Astrocyte of the cerebellum (primary cell): ENCODE results near the gene DOLK.

Experiments used
- DNase-seq: peaks from one replicate; pipeline ENCODE4 v3.0.0-alpha.2; 2011; ENCODE audit warnings: low read depth
- H3K4me3 ChIP-seq: 2 replicates; pipeline ENCODE4 v1.5.1; 2011; ENCODE audit warnings: mild to moderate bottlenecking, low read depth, low read length, moderate library complexity
- in situ Hi-C: cut with HindIII; loops from 2 replicates; pipeline ENCODE4 v1.10.0; 2017; ENCODE audit warnings: low sequenced_read_pairs
- TF ChIP-seq, protein P1 (sequence below): IDR thresholded peaks from 2 replicates; pipeline ENCODE4 v1.5.1; 2012; ENCODE audit warnings: low read length, low read depth, moderate library complexity, mild to moderate bottlenecking; ENCODE audit errors: missing control alignments

Gene DOLK

DNA sequence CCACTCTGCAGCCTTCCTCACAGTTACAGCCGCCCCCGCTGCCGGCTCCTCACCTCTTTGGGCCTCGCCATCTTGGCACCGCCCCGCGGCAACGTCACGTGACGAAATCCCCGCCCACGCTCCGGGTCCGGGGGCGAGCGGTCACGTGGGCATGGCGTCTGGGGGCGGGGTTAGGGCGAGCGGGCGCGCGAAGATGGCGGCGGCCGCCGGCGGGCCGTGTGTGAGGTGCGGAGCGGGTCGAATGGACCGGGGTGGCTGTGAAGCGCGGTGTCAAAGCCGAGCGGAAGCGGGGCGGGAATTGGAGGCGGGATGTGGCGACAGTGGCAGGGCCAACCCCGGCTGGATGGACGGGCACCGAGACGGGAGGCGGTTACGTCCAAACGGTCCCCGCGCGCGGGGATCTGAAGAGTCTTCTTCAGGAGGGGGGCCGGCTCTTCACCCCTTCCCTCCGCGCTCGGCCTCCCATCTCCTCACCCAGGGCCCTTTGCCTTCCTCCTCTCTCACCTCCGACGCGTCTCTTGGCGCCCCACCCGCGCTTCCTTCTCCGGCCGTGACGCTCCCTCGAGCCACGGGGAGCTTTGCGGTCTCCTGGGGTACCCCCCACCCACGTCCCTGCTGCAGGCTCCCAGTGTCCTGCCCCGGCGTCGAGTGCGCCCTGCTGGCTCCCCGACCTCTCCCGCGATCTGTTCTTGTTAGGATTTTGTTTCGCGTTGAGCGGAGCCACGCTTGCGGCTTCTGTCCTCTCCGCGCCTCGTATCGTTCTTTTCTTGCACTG, at the start of gene DOLK, which contains the start of gene NUP188:
Gene DOLK (minus strand): TSS at position 77 of the 775 bp plus-strand sequence. CDS start 300 bp downstream, outside the sequence.
Gene NUP188 (plus strand): TSS at position 173 of the 775 bp plus-strand sequence. CDS start 21 bp downstream, at position 194.
- TF ChIP-seq, protein P1, sequence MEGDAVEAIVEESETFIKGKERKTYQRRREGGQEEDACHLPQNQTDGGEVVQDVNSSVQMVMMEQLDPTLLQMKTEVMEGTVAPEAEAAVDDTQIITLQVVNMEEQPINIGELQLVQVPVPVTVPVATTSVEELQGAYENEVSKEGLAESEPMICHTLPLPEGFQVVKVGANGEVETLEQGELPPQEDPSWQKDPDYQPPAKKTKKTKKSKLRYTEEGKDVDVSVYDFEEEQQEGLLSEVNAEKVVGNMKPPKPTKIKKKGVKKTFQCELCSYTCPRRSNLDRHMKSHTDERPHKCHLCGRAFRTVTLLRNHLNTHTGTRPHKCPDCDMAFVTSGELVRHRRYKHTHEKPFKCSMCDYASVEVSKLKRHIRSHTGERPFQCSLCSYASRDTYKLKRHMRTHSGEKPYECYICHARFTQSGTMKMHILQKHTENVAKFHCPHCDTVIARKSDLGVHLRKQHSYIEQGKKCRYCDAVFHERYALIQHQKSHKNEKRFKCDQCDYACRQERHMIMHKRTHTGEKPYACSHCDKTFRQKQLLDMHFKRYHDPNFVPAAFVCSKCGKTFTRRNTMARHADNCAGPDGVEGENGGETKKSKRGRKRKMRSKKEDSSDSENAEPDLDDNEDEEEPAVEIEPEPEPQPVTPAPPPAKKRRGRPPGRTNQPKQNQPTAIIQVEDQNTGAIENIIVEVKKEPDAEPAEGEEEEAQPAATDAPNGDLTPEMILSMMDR: no peak
- H3K4me3 ChIP-seq: peak within 1 kb of the TSS; percentile 82
- DNase-seq: peak; percentile 69
- in situ Hi-C loops: no loop called here

DNA sequence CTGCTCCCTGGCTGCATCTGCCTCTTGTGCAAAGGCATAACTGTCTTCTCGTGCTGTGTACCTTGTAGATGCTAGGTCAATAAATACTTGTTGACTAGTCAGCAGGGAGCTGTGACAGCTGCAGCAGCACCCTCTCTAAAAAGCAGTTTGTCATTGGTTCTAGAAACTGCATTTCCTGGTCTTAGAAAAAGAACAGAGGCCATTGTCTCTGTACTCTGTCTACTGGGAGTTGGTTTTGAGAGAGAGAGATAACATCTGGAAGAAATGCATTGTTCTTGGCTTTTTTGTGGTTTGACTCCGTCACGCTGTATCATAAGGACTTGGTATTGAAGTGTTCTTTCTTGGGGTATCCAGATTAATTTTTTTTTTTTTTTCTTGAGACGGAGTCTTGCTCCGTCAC, 48.4 kb upstream of the DOLK start:
- H3K4me3 ChIP-seq: no peak overlapping the region
- in situ Hi-C loops: no loop called here
- no peak for DNase-seq
- TF ChIP-seq, protein P1: no peak

DNA sequence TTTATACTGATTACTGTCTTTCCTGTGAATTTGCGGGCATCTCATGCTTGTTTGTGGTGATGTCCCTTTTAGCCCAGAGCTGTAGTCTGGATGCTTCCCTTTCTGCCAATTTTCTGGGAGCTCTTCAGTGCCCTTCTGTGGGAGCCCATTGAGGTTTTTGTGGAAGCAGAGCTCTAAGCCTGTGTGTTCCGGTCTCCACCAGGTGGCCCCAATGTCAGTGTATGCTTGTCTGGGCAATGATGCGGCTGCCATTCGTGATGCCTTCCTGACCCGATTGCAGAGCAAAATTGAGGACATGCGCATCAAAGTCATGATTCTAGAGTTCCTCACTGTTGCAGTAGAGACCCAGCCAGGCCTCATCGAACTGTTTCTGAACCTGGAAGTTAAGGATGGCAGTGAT, 45.6 kb upstream of the DOLK start:
- TF ChIP-seq, protein P1: peak; percentile 45
- in situ Hi-C loops: no loop called here
- no peak for DNase-seq
- H3K4me3 ChIP-seq: no peak overlapping the region

DNA sequence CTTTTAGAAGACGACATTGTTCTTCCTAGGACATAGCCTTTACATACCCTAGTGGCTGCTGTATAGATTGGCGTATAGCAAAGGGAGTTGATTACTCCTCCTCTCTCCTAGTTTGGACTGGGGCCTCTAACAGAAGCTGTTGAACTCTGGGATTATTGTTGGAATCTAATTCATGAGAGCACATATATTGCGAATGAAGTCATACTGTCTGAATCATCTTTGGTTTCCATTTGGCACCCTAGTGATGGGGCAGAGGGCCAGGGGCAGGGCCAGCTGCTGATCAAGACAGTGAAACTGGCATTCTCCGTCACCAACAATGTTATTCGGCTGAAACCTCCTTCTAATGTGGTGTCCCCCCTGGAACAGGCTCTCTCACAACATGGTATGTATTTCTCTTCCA, 40.4 kb upstream of the DOLK start:
- H3K4me3 ChIP-seq: no peak overlapping the region
- DNase-seq: peak; percentile 79
- in situ Hi-C loops: no loop called here
- TF ChIP-seq, protein P1: no peak

DNA sequence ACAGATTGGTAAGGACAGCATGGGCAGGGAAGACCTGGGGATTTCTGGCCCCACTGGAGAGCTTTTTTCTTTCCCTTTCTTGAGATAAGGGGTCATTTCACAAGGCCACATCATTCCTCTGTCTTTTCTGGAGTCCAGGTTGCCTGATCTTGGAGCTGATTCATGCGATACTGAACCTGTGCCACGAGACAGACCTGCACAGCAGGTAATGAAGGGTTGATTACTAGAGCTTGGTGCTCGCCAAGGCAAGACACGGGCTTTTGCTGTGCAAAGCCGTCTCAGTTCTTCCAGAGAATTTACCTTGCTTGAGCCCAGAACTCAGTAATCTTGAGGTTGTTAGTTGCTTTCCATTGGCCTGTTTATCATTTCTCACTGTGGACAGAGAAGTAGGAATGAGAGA, 39.3 kb upstream of the DOLK start:
- no peak overlapping the region for H3K4me3 ChIP-seq
- in situ Hi-C loops: no loop called here
- DNase-seq: no peak
- TF ChIP-seq, protein P1: no peak

DNA sequence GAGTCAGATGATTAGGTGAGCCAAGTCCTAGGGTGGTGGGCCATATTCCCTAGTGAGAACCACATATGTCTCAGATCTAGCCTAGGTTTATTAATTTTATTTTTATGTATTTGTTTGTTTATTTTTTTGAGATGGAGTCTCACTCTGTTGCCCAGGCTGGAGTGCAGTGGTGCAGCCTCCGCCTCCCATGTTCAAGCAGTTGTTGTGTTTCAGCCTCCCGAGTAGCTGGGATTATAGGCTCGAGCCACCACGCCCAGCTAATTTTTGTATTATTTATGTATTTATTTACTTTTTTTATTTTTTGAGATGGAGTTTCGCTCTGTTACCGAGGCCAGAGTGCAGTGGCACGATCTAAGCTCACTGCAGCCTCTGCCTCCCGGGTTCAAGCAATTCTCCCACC, 36.1 kb upstream of the DOLK start:
- TF ChIP-seq, protein P1: no peak
- no peak for DNase-seq
- H3K4me3 ChIP-seq: no peak overlapping the region
- in situ Hi-C loops: no loop called here
